Measurements from ENCODE around the gene ZNF438. TPM values are rescaled to one million over a fixed set of nuclear protein-coding genes. Genes with fewer than 3 reads are reported as not detected.

Gene ZNF438
- total and polyA plus RNA-seq, 2 of the 13 experiments (the other 11 are each of a cell fraction or from before 2014, with no cell fraction given): 0.75 to 0.83 TPM

DNA sequence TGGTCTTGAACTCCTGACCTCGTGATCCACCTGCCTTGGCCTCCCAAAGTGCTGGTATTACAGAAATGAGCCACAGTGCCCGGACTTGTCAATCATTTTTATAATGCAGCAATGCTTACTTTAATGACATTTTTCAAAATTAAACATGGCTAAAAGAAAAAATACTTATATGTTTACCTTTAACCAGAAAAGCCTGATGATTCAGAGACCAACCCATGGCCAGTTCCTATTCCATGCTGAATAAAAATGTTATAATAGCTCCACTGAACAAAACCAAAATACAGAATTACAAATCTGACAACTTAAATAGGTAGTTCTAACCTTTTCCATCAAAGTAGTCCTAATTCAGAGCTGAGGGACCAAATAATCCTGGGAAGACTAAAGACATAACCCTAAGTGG, 21.6 kb downstream of the ZNF438 start:
- FAIRE-seq: no peak
- ChIA-PET CTCF (ENCODE audit: low intra/inter-chr PET ratio, low total read pairs) (no interaction called here), POLR2A (no interaction called here)
- no peak for ATAC-seq
- H3K79me2 ChIP-seq (ENCODE audit: insufficient read depth, low read length): no peaks in the 10 kb centered on the region
- TF ChIP-seq FOSL1 (CRISPR knock-in tag; IDR thresholded peaks at IDR 0.05; ENCODE audit: borderline replicate concordance): no peak
- TF ChIP-seq RFX3 (CRISPR knock-in tag; IDR thresholded peaks at IDR 0.05): no peak
- no peak for TF ChIP-seq ZNF792 (CRISPR knock-in tag; IDR thresholded peaks at IDR 0.05)
- TF ChIP-seq FOXJ3 (CRISPR knock-in tag; IDR thresholded peaks at IDR 0.05; ENCODE audit: borderline replicate concordance): no peak
- no peak for TF ChIP-seq NPAS2 (CRISPR knock-in tag; IDR thresholded peaks at IDR 0.05; ENCODE audit: borderline replicate concordance)
- no peak for TF ChIP-seq NBN (conservative IDR thresholded peaks at IDR 0.05)
- no peak for TF ChIP-seq ZNF768 (CRISPR knock-in tag; IDR thresholded peaks at IDR 0.05)
- TF ChIP-seq ELF3 (CRISPR knock-in tag; IDR thresholded peaks at IDR 0.05): no peak
- TF ChIP-seq ZSCAN5A (CRISPR knock-in tag; IDR thresholded peaks at IDR 0.05; ENCODE audit: borderline replicate concordance): no peak
- TF ChIP-seq KAT8 (CRISPR knock-in tag; IDR thresholded peaks at IDR 0.05): no peak
- no peak for TF ChIP-seq MAF1 (CRISPR knock-in tag; IDR thresholded peaks at IDR 0.05; ENCODE audit: borderline replicate concordance)
- TF ChIP-seq, protein P1, sequence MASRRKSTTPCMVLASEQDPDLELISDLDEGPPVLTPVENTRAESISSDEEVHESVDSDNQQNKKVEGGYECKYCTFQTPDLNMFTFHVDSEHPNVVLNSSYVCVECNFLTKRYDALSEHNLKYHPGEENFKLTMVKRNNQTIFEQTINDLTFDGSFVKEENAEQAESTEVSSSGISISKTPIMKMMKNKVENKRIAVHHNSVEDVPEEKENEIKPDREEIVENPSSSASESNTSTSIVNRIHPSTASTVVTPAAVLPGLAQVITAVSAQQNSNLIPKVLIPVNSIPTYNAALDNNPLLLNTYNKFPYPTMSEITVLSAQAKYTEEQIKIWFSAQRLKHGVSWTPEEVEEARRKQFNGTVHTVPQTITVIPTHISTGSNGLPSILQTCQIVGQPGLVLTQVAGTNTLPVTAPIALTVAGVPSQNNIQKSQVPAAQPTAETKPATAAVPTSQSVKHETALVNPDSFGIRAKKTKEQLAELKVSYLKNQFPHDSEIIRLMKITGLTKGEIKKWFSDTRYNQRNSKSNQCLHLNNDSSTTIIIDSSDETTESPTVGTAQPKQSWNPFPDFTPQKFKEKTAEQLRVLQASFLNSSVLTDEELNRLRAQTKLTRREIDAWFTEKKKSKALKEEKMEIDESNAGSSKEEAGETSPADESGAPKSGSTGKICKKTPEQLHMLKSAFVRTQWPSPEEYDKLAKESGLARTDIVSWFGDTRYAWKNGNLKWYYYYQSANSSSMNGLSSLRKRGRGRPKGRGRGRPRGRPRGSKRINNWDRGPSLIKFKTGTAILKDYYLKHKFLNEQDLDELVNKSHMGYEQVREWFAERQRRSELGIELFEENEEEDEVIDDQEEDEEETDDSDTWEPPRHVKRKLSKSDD (CRISPR knock-in tag; IDR thresholded peaks at IDR 0.05; ENCODE audit: low read depth): no peak
- TF ChIP-seq PRDM4 (CRISPR knock-in tag; IDR thresholded peaks at IDR 0.05; ENCODE audit: borderline replicate concordance): no peak
- no peak for TF ChIP-seq MZF1 (CRISPR knock-in tag; IDR thresholded peaks at IDR 0.05; ENCODE audit: borderline replicate concordance)
- no peak for TF ChIP-seq DNMT1 (CRISPR knock-in tag; IDR thresholded peaks at IDR 0.05)
- intact Hi-C loops (cut with micrococcal nuclease; ENCODE audit: unreplicated experiment): no loop called here
- H3K4me3 ChIP-seq (replicated peaks in 1 of 3; ENCODE audit: insufficient read depth in 1 of 3, low read depth in 2 of 3, low read length in 3 of 3): no peak overlapping the region
- no peak overlapping the region for H3K27ac ChIP-seq (ENCODE audit: extremely low read length, insufficient read depth, low read length)
- no peaks in the 10 kb centered on the region; a peak in 1 of 5 replicates for H3K27me3 ChIP-seq (ENCODE audit: control insufficient read depth in 1 of 2, insufficient read depth in 2 of 2, low read length in 2 of 2)
- no peaks in the 10 kb centered on the region for H4K20me1 ChIP-seq (ENCODE audit: insufficient read depth, low read length)
- in situ Hi-C loops (cut with HindIII; ENCODE audit: extremely low pct_ligation_motif_present, low pct_unique_long_range_greater_than_20kb): no loop called here
- DNase-seq (ENCODE audit: low spot score): no peak
- H3K36me3 ChIP-seq (replicated peaks in 1 of 2; ENCODE audit: control insufficient read depth in 1 of 2, insufficient read depth in 2 of 2, low read length in 2 of 2): no peaks in the 10 kb centered on the region
- WGBS (ENCODE audit: low lambda C conversion rate): 21% methylated on average over 2 of the region's 2 CpGs
- no TSS peak for BruUV-seq (replicated peaks)
- no peaks in the 10 kb centered on the region for H3K9me3 ChIP-seq (ENCODE audit: low read length)
- no peak overlapping the region for H3K9ac ChIP-seq (ENCODE audit: insufficient read depth, low read depth, low read length)
- H3K4me1 ChIP-seq (ENCODE audit: insufficient read depth, low read length): peaks cover 13% of the 10 kb centered on the region
- no peak overlapping the region for H2AFZ ChIP-seq (ENCODE audit: low read length)
- no peak overlapping the region for H3K4me2 ChIP-seq (ENCODE audit: low read depth, low read length)

All from HepG2 (cell line).